NCI-H187 (cell line): Measurements from ENCODE around the gene PPEF2.
"Not testable (repeated sequence)": the region's sequence is repeated elsewhere in the genome, so short reads cannot be mapped to it uniquely, and the experiment has no call there.

ENCODE experiments used
- DNase-seq, 2 experiments: peaks; one replicate each; lab custom pipeline; 2025; lab: John Stamatoyannopoulos, UW

Gene PPEF2

GRCh38 chr4:75902352-75902751 is at the start of gene PPEF2:
TSS of gene PPEF2 (minus strand) at chr4:75902452. CDS start at chr4:75896325, 6,127 bp downstream.
- no peak for DNase-seq

GRCh38 chr4:75950213-75950815 is 48.1 kb upstream of the PPEF2 start:
- DNase-seq: no peak

- no peak for DNase-seq
Observed at GRCh38 chr4:75948822-75949444, 46.7 kb upstream of the PPEF2 start.

GRCh38 chr4:75940692-75941253 is 38.5 kb upstream of the PPEF2 start, which contains the start of gene NAAA:
TSS of gene NAAA (minus strand) at chr4:75941013. CDS start at chr4:75940949, 64 bp downstream.
- peak; percentile 40 to 60 for DNase-seq

- peak; percentile 27 to 68 for DNase-seq
Observed at GRCh38 chr4:75939890-75940691, 37.8 kb upstream of the PPEF2 start.

- DNase-seq: no peak
Observed at GRCh38 chr4:75935628-75936027, 33.4 kb upstream of the PPEF2 start.

- DNase-seq: no peak
Observed at GRCh38 chr4:75930152-75930551, 27.9 kb upstream of the PPEF2 start.

- not testable (repeated sequence) for DNase-seq
Observed at GRCh38 chr4:75924916-75925315, 22.7 kb upstream of the PPEF2 start.

GRCh38 chr4:75924309-75924827 is 22.1 kb upstream of the PPEF2 start:
- no peak for DNase-seq

- DNase-seq: no peak
Observed at GRCh38 chr4:75922588-75922987, 20.3 kb upstream of the PPEF2 start.

GRCh38 chr4:75921910-75922309 is 19.7 kb upstream of the PPEF2 start:
- DNase-seq: no peak

GRCh38 chr4:75920327-75920726 is 18.1 kb upstream of the PPEF2 start:
- no peak for DNase-seq

GRCh38 chr4:75919920-75920319 is 17.7 kb upstream of the PPEF2 start:
- DNase-seq: no peak

- DNase-seq: no peak
Observed at GRCh38 chr4:75916091-75916661, 13.9 kb upstream of the PPEF2 start.

GRCh38 chr4:75912968-75913367 is 10.7 kb upstream of the PPEF2 start:
- DNase-seq: no peak

- not testable (repeated sequence) for DNase-seq
Observed at GRCh38 chr4:75910831-75911230, 8.6 kb upstream of the PPEF2 start.

GRCh38 chr4:75909405-75909804 is 7.2 kb upstream of the PPEF2 start:
- DNase-seq: no peak

- no peak for DNase-seq
Observed at GRCh38 chr4:75908555-75908954, 6.3 kb upstream of the PPEF2 start.

- no peak for DNase-seq
Observed at GRCh38 chr4:75907966-75908365, 5.7 kb upstream of the PPEF2 start.

- DNase-seq: no peak
Observed at GRCh38 chr4:75904076-75904475, 1.8 kb upstream of the PPEF2 start.

- no peak for DNase-seq
Observed at GRCh38 chr4:75898536-75898935, 3.7 kb downstream of the PPEF2 start.

GRCh38 chr4:75895744-75896314 is 6.4 kb downstream of the PPEF2 start:
- no peak for DNase-seq
